OCI-LY7 (cell line): ENCODE data around the gene LDHAL6A. TPM values are rescaled to one million over a fixed set of nuclear protein-coding genes. Genes with fewer than 3 reads are reported as not detected.

Experiments used
- BruUV-seq: library from RNA; stranded (reverse); fragments of 400-500 nt; replicated peaks from 2 replicates; lab custom pipeline; 2021; lab: Mats Ljungman, UMichigan
- CTCF ChIA-PET: fragments of 300-600 bp; sonication (Branson Sonifier 250); formaldehyde crosslinking; loops from one replicate; lab custom pipeline; 2022; ENCODE audit warnings: antibody characterized with exemption; ENCODE audit not compliant: unreplicated experiment; lab: Charles Lee
- POLR2A ChIA-PET: fragments of 300-600 bp; sonication (Branson Sonifier 250); formaldehyde crosslinking; loops from one replicate; lab custom pipeline; 2022; ENCODE audit warnings: antibody characterized with exemption; lab: Charles Lee
- DNase-seq: peaks from one replicate; pipeline ENCODE4 v3.0.0-alpha.2; 2015; ENCODE audit warnings: low spot score
- H2AFZ ChIP-seq: fragments of 200-600 bp; sonication (generic), shearing (Covaris generic); 2 replicates; pipeline ENCODE4 v1.6.1; 2014; ENCODE audit warnings: mild to moderate bottlenecking, antibody characterized with exemption, low read length, moderate library complexity
- H3K27ac ChIP-seq: fragments of 200-600 bp; sonication (generic); 2 replicates; pipeline ENCODE4 v1.5.1; 2014; ENCODE audit warnings: mixed run types, low read depth, mild to moderate bottlenecking, moderate library complexity, low read length, inconsistent platforms; ENCODE audit not compliant: poor library complexity, severe bottlenecking
- H3K36me3 ChIP-seq: fragments of 200-600 bp; sonication (generic); 2 replicates; pipeline ENCODE4 v1.6.1; 2014; ENCODE audit warnings: mild to moderate bottlenecking, antibody characterized with exemption, low read length, moderate library complexity, mixed read lengths; ENCODE audit not compliant: insufficient read depth
- H3K4me1 ChIP-seq: fragments of 200-600 bp; sonication (generic); 2 replicates; pipeline ENCODE4 v1.5.1; 2014; ENCODE audit warnings: mild to moderate bottlenecking, low read length; ENCODE audit not compliant: insufficient read depth, poor library complexity, severe bottlenecking
- H3K4me2 ChIP-seq: fragments of 200-600 bp; sonication (generic); 2 replicates; pipeline ENCODE4 v1.6.1; 2014; ENCODE audit warnings: mild to moderate bottlenecking, low read length
- H3K4me3 ChIP-seq: fragments of 200-600 bp; sonication (generic); 2 replicates; pipeline ENCODE4 v1.5.1; 2014; ENCODE audit warnings: mild to moderate bottlenecking, low read depth, low read length; ENCODE audit not compliant: poor library complexity, severe bottlenecking
- H3K79me2 ChIP-seq: fragments of 200-600 bp; sonication (generic); 2 replicates; pipeline ENCODE4 v1.6.1; 2016; ENCODE audit warnings: low read depth, mild to moderate bottlenecking, low read length, moderate library complexity, mixed read lengths; ENCODE audit not compliant: insufficient read depth
- H3K9me2 ChIP-seq: fragments of 200-600 bp; sonication (generic); 2 replicates; pipeline ENCODE4 v1.6.1; 2016; ENCODE audit warnings: mild to moderate bottlenecking, low read length, mixed read lengths; ENCODE audit not compliant: insufficient read depth
- H3K9me3 ChIP-seq: fragments of 200-600 bp; sonication (generic); 2 replicates; pipeline ENCODE4 v1.6.1; 2014; ENCODE audit warnings: mild to moderate bottlenecking, mixed run types, low read length, mixed read lengths
- H4K20me1 ChIP-seq: fragments of 200-600 bp; sonication (generic); 2 replicates; pipeline ENCODE4 v1.6.1; 2014; ENCODE audit warnings: mild to moderate bottlenecking, antibody characterized with exemption, low read length, moderate library complexity, mixed read lengths; ENCODE audit not compliant: insufficient read depth
- EZH2phosphoT487 ChIP-seq: fragments of 200-600 bp; sonication (generic); IDR thresholded peaks from 2 replicates; pipeline ENCODE4 v1.6.1; 2018; ENCODE audit warnings: low read depth, borderline replicate concordance, mild to moderate bottlenecking, mixed run types, antibody characterized with exemption, low read length, moderate library complexity, mixed read lengths
- intact Hi-C: fragments of 100-400 bp; cut with micrococcal nuclease; formaldehyde crosslinking; loops from one replicate; pipeline ENCODE4 v1.10.0; 2022; ENCODE audit not compliant: unreplicated experiment
- total RNA-seq, 2 experiments: library from RNA; depleted of rRNA in 1 of 2; stranded (reverse); fragments of >200 nt in 1 of 2; shearing (Covaris generic) in 1 of 2; gene quantifications; 2 replicates each; pipeline ENCODE4 v1.2.3, GENCODE V29; 2014 to 2022
- TF ChIP-seq, protein P1 (sequence below): fragments of 200-600 bp; sonication (generic); conservative IDR thresholded peaks from 2 replicates; pipeline ENCODE4 v1.5.1; 2014; ENCODE audit warnings: mild to moderate bottlenecking, antibody characterized with exemption, low read length, moderate library complexity, mixed read lengths

LDHAL6A gene
- total RNA-seq, 2 experiments from 2014 or later, result not detected

GRCh38 chr11:18524248-18524647, 68.6 kb downstream of the LDHAL6A start:
- BruUV-seq, result TSS peak; percentile 33
- intact Hi-C loops, result loop anchor here (10.0 kb wide), 1 partner anchor 509 kb away; the partner anchor contains the start of gene SERGEF
- TF ChIP-seq EZH2phosphoT487, result no peak
- TF ChIP-seq, protein P1, sequence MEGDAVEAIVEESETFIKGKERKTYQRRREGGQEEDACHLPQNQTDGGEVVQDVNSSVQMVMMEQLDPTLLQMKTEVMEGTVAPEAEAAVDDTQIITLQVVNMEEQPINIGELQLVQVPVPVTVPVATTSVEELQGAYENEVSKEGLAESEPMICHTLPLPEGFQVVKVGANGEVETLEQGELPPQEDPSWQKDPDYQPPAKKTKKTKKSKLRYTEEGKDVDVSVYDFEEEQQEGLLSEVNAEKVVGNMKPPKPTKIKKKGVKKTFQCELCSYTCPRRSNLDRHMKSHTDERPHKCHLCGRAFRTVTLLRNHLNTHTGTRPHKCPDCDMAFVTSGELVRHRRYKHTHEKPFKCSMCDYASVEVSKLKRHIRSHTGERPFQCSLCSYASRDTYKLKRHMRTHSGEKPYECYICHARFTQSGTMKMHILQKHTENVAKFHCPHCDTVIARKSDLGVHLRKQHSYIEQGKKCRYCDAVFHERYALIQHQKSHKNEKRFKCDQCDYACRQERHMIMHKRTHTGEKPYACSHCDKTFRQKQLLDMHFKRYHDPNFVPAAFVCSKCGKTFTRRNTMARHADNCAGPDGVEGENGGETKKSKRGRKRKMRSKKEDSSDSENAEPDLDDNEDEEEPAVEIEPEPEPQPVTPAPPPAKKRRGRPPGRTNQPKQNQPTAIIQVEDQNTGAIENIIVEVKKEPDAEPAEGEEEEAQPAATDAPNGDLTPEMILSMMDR, result no peak
- DNase-seq, result no peak
- no peaks in the 10 kb centered on the region for H3K9me3 ChIP-seq
- H3K4me2 ChIP-seq, result peak overlapping the region; percentile 36; the same call in 1 of the 2 replicates
- no peak overlapping the region for H2AFZ ChIP-seq
- H3K4me3 ChIP-seq, result no peak overlapping the region
- peaks cover 45% of the 10 kb centered on the region for H3K4me1 ChIP-seq
- H3K9me2 ChIP-seq, result no peaks in the 10 kb centered on the region
- ChIA-PET CTCF (no interaction called here), POLR2A (interaction anchor here (0.6 to 1.2 kb wide), 5 partner anchors 10 to 598 kb away, joined by 3 to 5 read pairs (median 3); partner anchors contain the start of gene SPTY2D1)
- peaks cover 5% of the 10 kb centered on the region; the same call in 1 of the 2 replicates for H4K20me1 ChIP-seq
- H3K36me3 ChIP-seq, result peaks cover 24% of the 10 kb centered on the region
- peaks cover 80% of the 10 kb centered on the region for H3K79me2 ChIP-seq
- no peak overlapping the region for H3K27ac ChIP-seq

GRCh38 chr11:18526130-18526520, 70.5 kb downstream of the LDHAL6A start:
- no TSS peak for BruUV-seq
- H3K4me2 ChIP-seq, result peak overlapping the region; percentile 90
- H3K36me3 ChIP-seq, result peaks cover 24% of the 10 kb centered on the region
- no peak for DNase-seq
- H3K9me2 ChIP-seq, result no peaks in the 10 kb centered on the region
- H3K4me3 ChIP-seq, result peak overlapping the region; percentile 86
- peak overlapping the region; percentile 41; the same call in 1 of the 2 replicates for H2AFZ ChIP-seq
- intact Hi-C loops, result loop anchor here (2.0 to 10.0 kb wide), 8 partner anchors 109 to 716 kb away; partner anchors contain the start of genes E2F8, GTF2H1, HPS5 and LDHA
- peaks cover 62% of the 10 kb centered on the region for H3K4me1 ChIP-seq
- ChIA-PET CTCF (interaction anchor here (0.6 kb wide), 1 partner anchor 113 kb away, joined by 14 read pairs; no protein-coding TSS in a partner anchor), POLR2A (interaction anchor here (0.6 to 2.1 kb wide), 17 partner anchors 11 to 300 kb away, joined by 3 to 17 read pairs (median 5); partner anchors contain the start of genes GTF2H1, HPS5 and LDHA)
- H3K79me2 ChIP-seq, result peaks cover 76% of the 10 kb centered on the region
- peak overlapping the region; percentile 87 for H3K27ac ChIP-seq
- H4K20me1 ChIP-seq, result peaks cover 5% of the 10 kb centered on the region; the same call in 1 of the 2 replicates
- no peaks in the 10 kb centered on the region for H3K9me3 ChIP-seq
- TF ChIP-seq, protein P1, result no peak
- no peak for TF ChIP-seq EZH2phosphoT487
